Lung (tissue), 12 donors: Measurements from ENCODE around the gene ELAC2. TPM values are rescaled to one million over a fixed set of nuclear protein-coding genes. Genes with fewer than 3 reads are reported as not detected.
A peak's percentile ranks its signal among the peaks of the same experiment; 100 is the strongest.

Experiments
- ATAC-seq: fragments of 200-7000 bp; cut with Tn5 transposase; one replicate; pipeline ENCODE4 v1.9.1; 2020; ENCODE audit warnings: moderate number of reproducible peaks; ENCODE audit not compliant: insufficient read depth, low FRiP score
- DNase-seq, 3 donors: peaks; one replicate each; pipeline ENCODE4 v3.0.0-alpha.2; 2013 to 2017
- H3K27ac ChIP-seq, 2 donors: one replicate each; pipeline ENCODE4 v1.5.1; 2013; ENCODE audit warnings: mild to moderate bottlenecking in 2 of 2, moderate library complexity in 2 of 2, control low read depth in 1 of 2, inconsistent platforms in 1 of 2, low read depth in 1 of 2, low read length in 1 of 2
- H3K27me3 ChIP-seq, 3 donors: one replicate each; pipeline ENCODE4 v1.5.1; 2013; ENCODE audit warnings: low read length in 2 of 3; ENCODE audit not compliant: control insufficient read depth in 3 of 3, insufficient read depth in 3 of 3
- H3K36me3 ChIP-seq, 4 donors: one replicate each; pipeline ENCODE4 v1.5.1; 2013; ENCODE audit warnings: low read length in 4 of 4, mild to moderate bottlenecking in 1 of 4, moderate library complexity in 1 of 4; ENCODE audit not compliant: control insufficient read depth in 4 of 4, insufficient read depth in 4 of 4
- H3K4me1 ChIP-seq, 5 donors: one replicate each; pipeline ENCODE4 v1.5.1; 2013; ENCODE audit warnings: low read length in 5 of 5, mild to moderate bottlenecking in 2 of 5, moderate library complexity in 1 of 5; ENCODE audit not compliant: control insufficient read depth in 5 of 5, insufficient read depth in 5 of 5
- H3K4me3 ChIP-seq: one replicate; pipeline ENCODE4 v1.5.1; 2013; ENCODE audit warnings: mild to moderate bottlenecking, control low read depth, moderate library complexity
- H3K9ac ChIP-seq, 2 donors: one replicate each; pipeline ENCODE4 v1.5.1; 2013; ENCODE audit warnings: low read length in 2 of 2, control low read depth in 1 of 2; ENCODE audit not compliant: insufficient read depth in 1 of 2
- H3K9me3 ChIP-seq, 4 donors: one replicate each; pipeline ENCODE4 v1.5.1; 2013; ENCODE audit warnings: low read length in 3 of 4, mild to moderate bottlenecking in 1 of 4, moderate library complexity in 1 of 4; ENCODE audit not compliant: control insufficient read depth in 4 of 4, insufficient read depth in 3 of 4
- CTCF ChIP-seq: IDR thresholded peaks from 2 replicates; pipeline ENCODE4 v1.5.1; 2012; ENCODE audit warnings: mild to moderate bottlenecking; ENCODE audit errors: control extremely low read depth, extremely low read depth
- WGBS, 2 donors: extraction: QIAGEN DNeasy Blood & Tissue Kit; methylation state at CpG; one replicate each; pipeline ENCODE4 v1.1.7; 2013; 5-methylcytosine and 5-hydroxymethylcytosine counted together
- polyA plus RNA-seq, 2 donors: library from polyadenylated mRNA; stranded (reverse); fragments of 200-250 nt; gene quantifications; one replicate each; pipeline ENCODE4 v1.2.1, GENCODE V29; 2013
- total RNA-seq, 2 donors: library from RNA; depleted of rRNA in 1 of 2; stranded (reverse); fragments of >200 nt in 1 of 2; gene quantifications; one replicate each; pipeline ENCODE4 v1.2.1, GENCODE V29; 2014 to 2021
- donor health status: control.
- donor health status: control.
- donor health status: Bipolar disorder and iron deficiency.
- donor health status: healthy.
- donor health status: DM: yes; HTN: yes; CAD: no.

ELAC2 gene
- total and polyA plus RNA-seq, 4 donors = 24.1 to 76.4 (median 45.5) TPM

DNA sequence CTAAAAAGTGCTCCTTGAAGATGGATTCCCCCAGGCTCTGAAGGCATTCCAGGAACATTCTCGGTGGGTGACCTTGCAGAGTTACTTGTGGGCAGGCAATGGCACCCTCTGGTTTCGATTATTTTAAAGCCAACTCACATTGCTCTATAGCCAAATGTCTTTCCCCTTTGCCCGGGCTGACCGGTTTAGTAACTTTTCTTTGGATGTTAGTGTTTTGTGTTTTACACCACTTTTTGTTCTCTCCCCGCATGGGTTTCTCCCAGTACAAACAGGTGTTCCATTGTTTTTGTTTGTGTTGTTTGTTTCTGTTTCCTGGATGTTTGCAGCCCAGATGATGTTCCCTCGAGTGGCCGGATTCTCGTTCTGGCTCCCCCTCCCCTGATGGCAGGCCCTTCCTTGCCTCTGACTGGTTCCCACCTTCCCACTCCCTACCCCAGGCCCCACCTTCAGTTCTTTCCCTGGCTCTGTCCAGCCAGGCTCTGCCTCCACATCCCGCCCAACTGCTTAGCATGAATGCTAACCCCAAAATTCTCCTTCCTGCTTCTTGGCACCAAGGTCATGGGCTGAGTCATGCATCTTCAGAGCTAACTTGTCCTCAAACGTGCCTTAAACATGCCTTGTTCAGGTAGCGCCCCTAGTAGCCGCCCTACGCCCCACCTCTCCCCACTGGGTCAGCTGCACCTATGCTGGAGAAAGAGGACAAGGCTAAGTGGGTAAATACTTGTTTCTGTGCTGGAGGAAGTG, 40.6 kb downstream of the ELAC2 start:
- peaks cover 0 to 4% (median 0%) of the 10 kb centered on the region in 4 donors for H3K9me3 ChIP-seq
- WGBS, 2 donors = 74 to 78% methylated on average over 13 of the region's 13 CpGs
- DNase-seq (no peak), ATAC-seq (no peak)
- H3K27ac ChIP-seq = no peak overlapping the region
- no peak overlapping the region for H3K4me3 ChIP-seq
- H3K36me3 ChIP-seq = peaks cover 0 to 7% (median 0%) of the 10 kb centered on the region in 4 donors
- no peak overlapping the region for H3K9ac ChIP-seq
- H3K4me1 ChIP-seq = peaks cover 0 to 10% (median 0%) of the 10 kb centered on the region in 5 donors
- no peak for TF ChIP-seq CTCF
- H3K27me3 ChIP-seq = no peaks in the 10 kb centered on the region

GRCh38 chr17:12974005-12974531, 43.8 kb downstream of the ELAC2 start:
- TF ChIP-seq CTCF = no peak
- DNase-seq (peak; percentile 55 to 59 (median 57)), ATAC-seq (no peak)
- Histone ChIP-seq H3K4me1 (peaks cover 0 to 10% (median 0%) of the 10 kb centered on the region in 5 donors), H3K4me3 (no peak overlapping the region), H3K27ac (no peak overlapping the region), H3K27me3 (no peaks in the 10 kb centered on the region), H3K9me3 (peaks cover 0 to 3% (median 0%) of the 10 kb centered on the region in 4 donors), H3K36me3 (peaks cover 0 to 2% (median 0%) of the 10 kb centered on the region in 4 donors), H3K9ac (no peak overlapping the region)
- 10 to 27% methylated on average over 40 of the region's 40 CpGs for WGBS, 2 donors

DNA sequence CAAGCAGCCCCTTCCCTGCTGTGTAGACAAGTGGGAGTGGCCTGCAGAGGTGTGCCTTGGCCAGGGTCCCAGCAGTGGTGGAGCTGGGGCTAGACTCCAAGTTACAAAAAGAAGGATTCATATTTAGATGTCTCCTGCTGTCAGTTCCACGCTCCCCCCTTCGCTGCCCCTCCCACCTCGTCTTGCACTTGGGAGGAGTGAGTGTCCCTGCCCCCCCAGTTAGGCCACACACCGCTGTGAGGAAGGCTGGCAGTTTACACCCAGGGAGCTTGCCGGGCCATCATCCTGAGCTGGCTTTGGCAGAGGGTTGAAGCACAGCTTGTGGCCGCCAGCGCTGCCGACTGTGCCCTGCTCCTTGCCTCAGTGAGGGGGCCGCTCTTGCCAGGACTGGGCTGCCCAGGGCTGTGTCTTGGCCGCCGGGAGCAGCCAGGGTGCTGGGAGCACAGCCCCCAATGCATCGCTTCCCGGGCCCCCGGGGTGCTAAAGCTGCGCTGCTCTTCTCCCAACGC, 44.3 kb downstream of the ELAC2 start:
- Histone ChIP-seq H3K36me3 (peaks cover 0 to 2% (median 0%) of the 10 kb centered on the region in 4 donors), H3K27me3 (no peaks in the 10 kb centered on the region), H3K4me3 (no peak overlapping the region), H3K27ac (no peak overlapping the region), H3K4me1 (peaks cover 0 to 10% (median 0%) of the 10 kb centered on the region in 5 donors), H3K9ac (no peak overlapping the region), H3K9me3 (peaks cover 0 to 3% (median 0%) of the 10 kb centered on the region in 4 donors)
- WGBS, 2 donors = 9 to 22% methylated on average over 15 to 16 of the region's 16 CpGs
- TF ChIP-seq CTCF = no peak
- DNase-seq (peak; percentile 11 to 21 (median 19)), ATAC-seq (no peak)
